KMS-11 (cell line): ENCODE data around the gene OR2A1.
"Not testable (repeated sequence)": the region's sequence is repeated elsewhere in the genome, so short reads cannot be mapped to it uniquely, and the experiment has no call there.

ENCODE experiments used
- H2AFZ ChIP-seq: fragments of 200-600 bp; sonication (generic); 2 replicates; pipeline ENCODE4 v1.6.1; 2016; ENCODE audit warnings: antibody characterized with exemption, mixed run types, low read depth
- H3K27ac ChIP-seq: fragments of 200-600 bp; sonication (generic); 2 replicates; pipeline ENCODE4 v1.6.1; 2016; ENCODE audit warnings: mild to moderate bottlenecking, mixed run types
- H3K27me3 ChIP-seq: fragments of 200-600 bp; sonication (generic); 2 replicates; pipeline ENCODE4 v1.6.1; 2017; ENCODE audit warnings: mild to moderate bottlenecking, low read depth, mixed run types, moderate library complexity; ENCODE audit not compliant: insufficient read depth
- H3K36me3 ChIP-seq: fragments of 200-600 bp; sonication (generic); 2 replicates; pipeline ENCODE4 v1.6.1; 2017; ENCODE audit warnings: mild to moderate bottlenecking, mixed run types; ENCODE audit not compliant: insufficient read depth
- H3K4me1 ChIP-seq: fragments of 200-600 bp; sonication (generic); 2 replicates; pipeline ENCODE4 v1.6.1; 2016; ENCODE audit warnings: mild to moderate bottlenecking, low read depth, mixed run types; ENCODE audit not compliant: poor library complexity, severe bottlenecking
- H3K4me2 ChIP-seq: fragments of 200-600 bp; sonication (generic); 2 replicates; pipeline ENCODE4 v1.7.0; 2016; ENCODE audit warnings: mild to moderate bottlenecking, mixed run types
- H3K4me3 ChIP-seq: fragments of 200-600 bp; sonication (generic); IDR thresholded peaks from 2 replicates; pipeline ENCODE4 v1.6.1; 2017; ENCODE audit warnings: low read depth, low read length, mixed read lengths; ENCODE audit not compliant: insufficient read depth
- H3K79me2 ChIP-seq: fragments of 200-600 bp; sonication (generic); 2 replicates; pipeline ENCODE4 v1.6.1; 2016; ENCODE audit warnings: low read depth, mixed run types; ENCODE audit not compliant: insufficient read depth
- H3K9ac ChIP-seq: fragments of 200-600 bp; sonication (generic); 2 replicates; pipeline ENCODE4 v1.6.1; 2016; ENCODE audit warnings: mild to moderate bottlenecking, mixed run types
- H4K20me1 ChIP-seq: fragments of 200-600 bp; sonication (generic); 2 replicates; pipeline ENCODE4 v1.6.1; 2016; ENCODE audit warnings: mild to moderate bottlenecking, mixed run types; ENCODE audit not compliant: insufficient read depth

The OR2A1 gene, protein sequence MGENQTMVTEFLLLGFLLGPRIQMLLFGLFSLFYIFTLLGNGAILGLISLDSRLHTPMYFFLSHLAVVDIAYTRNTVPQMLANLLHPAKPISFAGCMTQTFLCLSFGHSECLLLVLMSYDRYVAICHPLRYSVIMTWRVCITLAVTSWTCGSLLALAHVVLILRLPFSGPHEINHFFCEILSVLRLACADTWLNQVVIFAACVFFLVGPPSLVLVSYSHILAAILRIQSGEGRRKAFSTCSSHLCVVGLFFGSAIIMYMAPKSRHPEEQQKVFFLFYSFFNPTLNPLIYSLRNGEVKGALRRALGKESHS

DNA sequence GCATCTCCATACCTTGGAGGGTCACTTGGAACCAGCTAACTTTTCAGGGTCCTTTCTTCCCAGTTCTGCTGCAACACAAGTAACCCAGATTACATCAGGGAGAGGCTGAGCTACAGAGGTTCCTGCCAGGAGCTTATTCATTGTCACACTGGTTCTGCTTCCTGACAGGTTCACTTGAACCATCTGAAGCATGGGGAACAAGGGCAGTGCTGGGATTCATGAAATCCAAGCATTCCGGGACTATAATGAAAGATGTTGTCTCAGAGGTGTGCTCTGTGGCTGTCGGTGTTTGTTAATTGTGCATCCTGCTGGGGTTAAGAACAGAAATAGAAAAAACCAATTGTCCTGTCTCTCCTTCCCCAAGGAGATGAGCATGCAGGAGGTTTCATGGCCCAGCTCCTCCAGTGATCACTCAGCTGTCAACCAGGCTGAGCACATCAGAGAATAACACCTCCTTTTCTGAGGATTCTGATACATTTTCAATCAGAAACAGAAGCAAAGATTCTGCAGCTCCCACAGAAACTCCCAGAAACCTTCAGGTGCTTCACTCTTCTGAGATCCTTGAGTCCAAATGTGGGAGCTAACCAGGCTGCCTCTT, at the start of gene OR2A1:
OR2A1 (plus strand) TSS at position 548 of the 598 bp plus-strand sequence. CDS start 5,706 bp downstream, outside the sequence.
- H3K79me2 ChIP-seq, H3K9ac ChIP-seq, H3K4me1 ChIP-seq, H2AFZ ChIP-seq, H3K36me3 ChIP-seq, H3K27ac ChIP-seq, H4K20me1 ChIP-seq, H3K4me2 ChIP-seq, H3K4me3 ChIP-seq, H3K27me3 ChIP-seq: not testable (repeated sequence)

DNA sequence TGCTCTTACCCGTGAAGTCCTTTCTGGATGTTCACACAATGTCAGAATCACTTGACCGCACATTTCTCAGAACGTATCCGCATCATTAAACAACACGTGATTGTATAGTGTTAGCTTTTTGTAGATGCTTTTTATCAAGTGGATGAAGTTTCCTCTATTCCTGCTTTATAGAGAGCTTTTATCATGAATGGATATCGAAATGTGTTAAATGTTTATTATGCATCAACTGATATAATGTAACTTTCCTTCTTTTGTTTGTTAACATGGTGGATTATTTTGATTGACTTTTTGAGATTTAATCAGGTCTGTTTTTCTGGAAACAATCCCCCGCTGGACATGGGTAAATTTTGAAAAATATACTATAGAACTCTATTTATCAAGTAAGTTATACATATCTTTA, 47.5 kb upstream of the OR2A1 start, which contains the start of gene OR2A7:
OR2A7 (minus strand) TSS at position 101 of the 400 bp plus-strand sequence. CDS start 5,164 bp downstream, outside the sequence.
- H3K36me3 ChIP-seq, H3K79me2 ChIP-seq, H4K20me1 ChIP-seq, H2AFZ ChIP-seq, H3K27ac ChIP-seq, H3K27me3 ChIP-seq, H3K9ac ChIP-seq, H3K4me3 ChIP-seq, H3K4me2 ChIP-seq, H3K4me1 ChIP-seq: not testable (repeated sequence)

DNA sequence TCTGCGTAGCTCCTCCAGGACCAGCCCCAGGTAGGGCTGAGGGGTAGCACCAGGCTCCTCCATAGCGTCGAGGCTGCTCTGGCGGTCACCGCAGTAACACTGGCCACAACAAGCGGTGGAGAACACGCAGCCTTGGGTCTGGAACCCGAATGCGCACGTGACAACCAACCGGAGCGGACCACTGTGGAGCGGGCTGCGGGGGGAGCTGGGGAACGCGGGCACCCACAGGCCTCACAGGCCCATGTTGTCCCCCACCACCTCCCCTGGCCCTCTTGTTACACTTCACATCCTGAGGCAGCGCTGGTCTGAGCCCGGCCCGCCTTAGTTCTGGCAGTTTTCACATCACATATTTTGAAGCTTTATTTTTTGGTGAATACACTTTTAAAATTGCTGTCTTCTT, 43.0 kb upstream of the OR2A1 start, which contains the start of gene CTAGE8:
CTAGE8 (minus strand) TSS at position 101 of the 400 bp plus-strand sequence; CDS start at position 63, 38 bp downstream.
- not testable (repeated sequence) for H3K4me2 ChIP-seq, H2AFZ ChIP-seq

DNA sequence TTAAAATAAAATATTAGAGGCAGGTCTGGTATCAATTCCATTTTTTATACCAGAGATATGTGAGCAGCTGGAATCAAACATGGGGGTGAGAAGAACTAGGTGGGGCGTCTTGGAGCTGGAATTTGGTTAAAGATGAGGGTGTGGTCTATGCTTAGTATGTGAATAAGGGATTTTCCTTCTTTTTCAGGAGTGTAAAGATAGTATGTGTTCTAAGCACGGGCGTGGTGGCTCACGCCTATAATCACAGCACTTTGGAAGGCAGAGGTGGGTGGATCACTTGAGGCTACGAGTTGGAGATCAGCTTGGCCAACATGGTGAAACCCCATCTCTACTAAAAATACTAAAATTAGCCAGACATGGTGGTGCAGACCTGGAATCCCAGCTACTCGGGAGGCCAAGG, 36.9 kb upstream of the OR2A1 start:
- not testable (repeated sequence) for H3K27ac ChIP-seq, H3K4me1 ChIP-seq, H3K27me3 ChIP-seq, H3K9ac ChIP-seq, H3K4me2 ChIP-seq, H4K20me1 ChIP-seq, H2AFZ ChIP-seq, H3K4me3 ChIP-seq, H3K79me2 ChIP-seq, H3K36me3 ChIP-seq

More for the DNA sequence above, 43.0 kb upstream of the OR2A1 start, which contains the start of gene CTAGE8:
- not testable (repeated sequence) for H3K27me3 ChIP-seq, H4K20me1 ChIP-seq, H3K4me3 ChIP-seq, H3K4me1 ChIP-seq, H3K36me3 ChIP-seq, H3K27ac ChIP-seq, H3K79me2 ChIP-seq, H3K9ac ChIP-seq

DNA sequence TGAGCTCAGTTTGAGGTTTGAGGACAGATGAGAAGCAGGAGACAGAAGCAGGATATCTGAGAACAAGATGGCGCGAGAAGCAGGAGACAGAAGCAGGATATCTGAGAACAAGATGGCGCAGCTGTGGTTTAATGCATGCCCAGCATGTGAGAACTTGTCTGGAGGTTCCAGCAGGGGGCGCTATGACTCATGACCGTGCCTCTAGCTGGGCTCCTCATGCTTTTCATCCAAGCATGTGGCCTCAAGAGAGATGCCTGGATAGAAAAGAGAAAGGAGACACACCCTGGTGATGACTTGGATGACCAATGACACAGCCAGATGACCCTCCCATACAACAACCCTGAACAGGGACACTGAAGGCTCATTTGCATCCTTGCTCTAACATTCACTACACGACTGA, 32.2 kb upstream of the OR2A1 start:
- not testable (repeated sequence) for H3K4me3 ChIP-seq, H3K9ac ChIP-seq, H3K27me3 ChIP-seq, H3K4me2 ChIP-seq, H3K79me2 ChIP-seq, H2AFZ ChIP-seq, H3K27ac ChIP-seq, H3K36me3 ChIP-seq, H3K4me1 ChIP-seq, H4K20me1 ChIP-seq

DNA sequence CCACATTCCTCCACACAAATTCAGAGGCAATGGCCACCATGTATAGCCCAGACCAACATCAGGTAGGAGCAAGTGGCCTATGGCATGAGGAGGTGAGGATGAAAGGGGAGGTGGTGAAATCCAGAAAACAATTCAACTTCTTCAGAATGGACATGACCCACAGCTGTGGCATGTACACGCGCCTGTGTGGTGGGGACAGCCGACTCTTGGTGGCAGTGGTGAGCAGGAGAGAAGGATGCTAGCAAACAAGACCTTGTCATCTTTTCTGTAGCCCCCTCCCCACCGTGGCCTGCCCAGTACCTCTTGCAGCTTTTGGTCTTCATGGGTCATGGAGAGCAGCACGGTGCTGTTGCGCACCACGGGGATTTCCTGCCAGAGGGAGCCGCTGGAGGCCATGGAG, 30.2 kb upstream of the OR2A1 start:
- H3K79me2 ChIP-seq, H3K4me1 ChIP-seq, H3K9ac ChIP-seq, H4K20me1 ChIP-seq, H3K27ac ChIP-seq, H3K36me3 ChIP-seq, H3K27me3 ChIP-seq, H3K4me2 ChIP-seq, H2AFZ ChIP-seq, H3K4me3 ChIP-seq: not testable (repeated sequence)

DNA sequence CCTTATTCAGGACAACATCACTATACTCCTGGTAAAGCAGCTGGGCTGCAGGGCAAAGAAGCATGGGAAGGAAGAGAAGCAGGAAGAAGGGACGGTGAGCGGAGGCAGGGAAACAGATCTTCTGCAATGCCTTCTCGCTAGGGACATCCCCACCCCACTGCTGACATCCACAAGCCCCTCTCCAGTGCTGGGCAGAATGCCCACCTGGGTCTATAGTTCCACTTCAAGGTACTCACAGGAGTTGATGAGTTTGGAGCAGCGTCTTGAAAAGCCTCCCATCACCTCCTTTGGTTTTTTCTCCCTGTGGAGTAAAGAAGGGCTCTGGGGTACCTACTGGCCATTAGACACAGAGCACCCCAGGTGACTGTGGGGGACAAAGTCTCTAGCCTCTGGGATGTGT, 29.7 kb upstream of the OR2A1 start:
- not testable (repeated sequence) for H4K20me1 ChIP-seq, H3K9ac ChIP-seq, H3K79me2 ChIP-seq, H3K4me1 ChIP-seq, H3K4me3 ChIP-seq, H3K4me2 ChIP-seq, H2AFZ ChIP-seq, H3K27me3 ChIP-seq, H3K36me3 ChIP-seq, H3K27ac ChIP-seq

DNA sequence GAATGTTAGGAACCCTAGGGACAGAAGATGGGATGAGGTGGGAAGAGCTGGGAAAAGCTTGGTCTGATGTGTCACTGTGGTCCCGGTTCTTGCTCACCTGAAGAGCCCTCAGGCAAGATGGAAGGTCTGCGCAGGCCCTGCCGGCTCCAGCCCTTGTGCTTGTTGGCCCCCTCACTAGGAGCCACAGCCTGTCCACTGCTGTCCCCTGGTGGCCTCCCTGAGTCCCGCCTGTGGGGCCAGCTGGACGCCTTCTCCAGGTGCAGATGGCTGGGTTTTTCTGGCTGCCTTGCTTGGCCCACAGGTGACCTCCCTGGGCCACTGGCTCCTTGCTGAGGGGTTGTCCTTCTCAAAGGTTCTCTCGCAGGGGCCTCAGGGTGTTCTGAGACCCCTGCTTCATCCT, 28.5 kb upstream of the OR2A1 start:
- H2AFZ ChIP-seq, H3K79me2 ChIP-seq, H3K4me2 ChIP-seq, H3K36me3 ChIP-seq, H3K9ac ChIP-seq, H3K4me3 ChIP-seq, H4K20me1 ChIP-seq, H3K4me1 ChIP-seq, H3K27me3 ChIP-seq, H3K27ac ChIP-seq: not testable (repeated sequence)

DNA sequence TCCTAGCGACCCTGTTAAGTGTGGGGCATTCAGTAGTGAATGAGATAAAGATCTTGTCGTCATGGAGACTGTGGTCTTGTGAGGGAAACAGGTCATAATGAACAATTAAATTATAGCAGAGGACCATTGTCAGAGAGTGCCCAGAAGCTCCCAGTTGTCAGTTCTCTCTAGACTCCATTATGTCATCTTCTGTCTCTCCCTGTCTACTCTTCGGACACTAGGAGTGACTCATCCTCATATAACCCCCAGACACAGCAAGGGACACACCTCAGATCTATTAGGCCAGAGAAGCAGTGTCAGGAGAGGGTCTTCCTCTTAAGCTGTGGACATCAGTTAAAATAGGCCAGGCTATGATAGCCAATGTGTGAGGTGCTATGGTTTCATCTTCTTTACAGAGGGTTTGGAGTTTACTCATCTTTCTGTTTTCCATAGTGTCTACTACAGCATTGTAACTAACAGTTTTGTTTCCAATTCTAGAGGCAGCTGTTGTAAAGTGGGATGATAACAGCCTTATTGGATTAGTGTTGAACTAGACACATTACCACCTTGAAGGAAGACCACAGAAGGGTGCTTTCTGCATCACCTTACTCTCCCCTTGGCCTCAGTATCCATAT, 24.9 kb upstream of the OR2A1 start:
- not testable (repeated sequence) for H3K36me3 ChIP-seq, H3K4me3 ChIP-seq, H3K9ac ChIP-seq, H3K79me2 ChIP-seq, H3K27ac ChIP-seq, H3K4me1 ChIP-seq, H4K20me1 ChIP-seq, H3K4me2 ChIP-seq, H2AFZ ChIP-seq, H3K27me3 ChIP-seq

DNA sequence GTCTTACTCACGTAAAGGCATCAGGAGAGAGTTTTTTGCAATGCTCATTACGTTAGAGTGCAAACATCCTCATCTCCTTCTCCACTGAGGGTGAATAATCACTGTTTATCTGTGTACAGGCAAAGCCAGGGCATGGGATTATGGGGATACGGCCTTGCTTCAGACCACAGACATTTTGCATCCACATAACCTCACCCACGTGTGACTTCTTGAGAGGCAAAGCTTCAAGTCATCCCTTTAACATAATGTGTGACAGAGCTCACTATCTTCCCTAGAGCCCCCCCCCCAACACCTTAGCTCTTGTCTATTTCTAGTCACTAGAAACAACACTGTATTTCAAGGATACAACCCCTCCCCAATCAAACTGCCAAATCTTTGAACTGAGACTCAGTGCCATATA, 20.6 kb upstream of the OR2A1 start:
- H3K27me3 ChIP-seq, H3K27ac ChIP-seq, H2AFZ ChIP-seq, H4K20me1 ChIP-seq, H3K4me1 ChIP-seq, H3K9ac ChIP-seq, H3K4me3 ChIP-seq, H3K4me2 ChIP-seq, H3K36me3 ChIP-seq, H3K79me2 ChIP-seq: not testable (repeated sequence)
